H1 (cell line): ENCODE data around the gene HEXIM1. TPM values are rescaled to one million over a fixed set of nuclear protein-coding genes. Genes with fewer than 3 reads are reported as not detected.

Experiments used
- CTCF ChIA-PET: fragments of 300-600 bp; sonication (Branson Sonifier 250); formaldehyde crosslinking; loops from one replicate; lab custom pipeline; 2021; ENCODE audit not compliant: partially characterized antibody; lab: Charles Lee
- POLR2A ChIA-PET: fragments of 300-600 bp; sonication (Branson Sonifier 250); formaldehyde crosslinking; loops from one replicate; lab custom pipeline; 2021; ENCODE audit warnings: inconsistent platforms; ENCODE audit not compliant: partially characterized antibody; lab: Charles Lee
- DNase-seq, 2 experiments: peaks; one replicate each; pipeline versions ENCODE4 v3.0.0 to v3.0.0-alpha.2; 2010 to 2022; ENCODE audit warnings: low spot score in 2 of 2, low read depth in 1 of 2, mixed read lengths in 1 of 2
- FAIRE-seq: peaks from 2 replicates; lab custom pipeline; 2011; peaks lifted over from hg19 to GRCh38; lab: Jason Lieb, UNC
- H2AFZ ChIP-seq: 2 replicates; pipeline ENCODE4 v1.8.1; 2012; ENCODE audit warnings: low read length, inconsistent platforms
- H2AK5ac ChIP-seq: 2 replicates; pipeline ENCODE4 v1.6.1; 2013; ENCODE audit warnings: low read depth, low read length
- H2BK120ac ChIP-seq: replicated peaks from 2 replicates; pipeline ENCODE3; 2013; ENCODE audit warnings: low read depth, low read length, inconsistent platforms
- H2BK12ac ChIP-seq: 2 replicates; pipeline ENCODE4 v1.6.1; 2013; ENCODE audit warnings: low read depth, low read length
- H2BK15ac ChIP-seq: 2 replicates; pipeline ENCODE4 v1.6.1; 2013; ENCODE audit warnings: low read length
- H2BK20ac ChIP-seq: 2 replicates; pipeline ENCODE4 v1.6.1; 2013; ENCODE audit warnings: low read length
- H2BK5ac ChIP-seq: 2 replicates; pipeline ENCODE4 v1.6.1; 2013; ENCODE audit warnings: low read depth, low read length
- H3K14ac ChIP-seq: 2 replicates; pipeline ENCODE4 v1.6.1; 2013; ENCODE audit warnings: inconsistent platforms; ENCODE audit not compliant: insufficient read length
- H3K18ac ChIP-seq: 2 replicates; pipeline ENCODE4 v1.6.1; 2013; ENCODE audit warnings: low read length; ENCODE audit errors: extremely low read depth
- H3K23ac ChIP-seq: 2 replicates; pipeline ENCODE4 v1.6.1; 2013; ENCODE audit warnings: inconsistent platforms; ENCODE audit not compliant: insufficient read length
- H3K23me2 ChIP-seq: 2 replicates; pipeline ENCODE4 v1.6.1; 2013; ENCODE audit warnings: low read depth, low read length
- H3K27ac ChIP-seq: 2 replicates; pipeline ENCODE4 v1.6.1; 2011; ENCODE audit warnings: low read depth, low read length, inconsistent platforms
- H3K27me3 ChIP-seq, 4 experiments: replicated peaks in 1 of 4; 1 replicate in 1 of 4; 2 replicates in 3 of 4; pipeline versions ENCODE4 v1.6.1 to v1.8.1; 2011 to 2013; ENCODE audit warnings: low read length in 3 of 4, mild to moderate bottlenecking in 3 of 4, inconsistent platforms in 2 of 4, mixed read lengths in 2 of 4, moderate library complexity in 1 of 4; ENCODE audit not compliant: control insufficient read depth in 3 of 4, insufficient read depth in 3 of 4; ENCODE audit errors: extremely low read depth in 1 of 4
- H3K36me3 ChIP-seq, 4 experiments: 2 replicates each; pipeline versions ENCODE4 v1.6.1 to v1.8.1; 2011 to 2013; ENCODE audit warnings: mild to moderate bottlenecking in 4 of 4, low read length in 3 of 4, moderate library complexity in 2 of 4, control low read depth in 1 of 4, inconsistent platforms in 1 of 4; ENCODE audit not compliant: insufficient read depth in 4 of 4, control insufficient read depth in 2 of 4
- H3K4ac ChIP-seq: replicated peaks from 2 replicates; pipeline ENCODE3; 2013; ENCODE audit warnings: low read length, low read depth, mixed read lengths, inconsistent platforms; ENCODE audit not compliant: insufficient read length
- H3K4me1 ChIP-seq, 4 experiments: replicated peaks in 1 of 4; 1 replicate in 1 of 4; 2 replicates in 3 of 4; pipeline versions ENCODE4 v1.6.1 to v1.8.1; 2011 to 2013; ENCODE audit warnings: low read length in 3 of 4, inconsistent platforms in 2 of 4, mixed read lengths in 1 of 4; ENCODE audit not compliant: insufficient read depth in 4 of 4, control insufficient read depth in 3 of 4
- H3K4me2 ChIP-seq, 2 experiments: 2 replicates each; pipeline versions ENCODE4 v1.6.1 to v1.8.1; 2011 to 2013; ENCODE audit warnings: low read depth in 2 of 2, low read length in 2 of 2, control low read depth in 1 of 2, inconsistent platforms in 1 of 2, mild to moderate bottlenecking in 1 of 2; ENCODE audit not compliant: insufficient read depth in 1 of 2
- H3K4me3 ChIP-seq, 4 experiments: fragments of 200-600, 300-600 bp in 1 of 4; sonication (generic), shearing (Covaris generic), sonication (Bioruptor Twin) in 1 of 4; 2 replicates each; pipeline versions ENCODE4 v1.5.1 to v1.8.1; 2011 to 2016; ENCODE audit warnings: low read length in 4 of 4, low read depth in 3 of 4, control low read depth in 2 of 4, inconsistent platforms in 2 of 4, mild to moderate bottlenecking in 2 of 4, mixed read lengths in 1 of 4, moderate library complexity in 1 of 4; ENCODE audit not compliant: insufficient read depth in 2 of 4; ENCODE audit errors: extremely low read depth in 1 of 4
- H3K56ac ChIP-seq: replicated peaks from 2 replicates; pipeline ENCODE3; 2013; ENCODE audit warnings: low read depth, mild to moderate bottlenecking, mixed read lengths, low read length, inconsistent platforms; ENCODE audit not compliant: insufficient read length
- H3K79me1 ChIP-seq: 2 replicates; pipeline ENCODE4 v1.6.1; 2013; ENCODE audit warnings: low read depth, low read length, control low read depth
- H3K79me2 ChIP-seq, 2 experiments: 2 replicates each; pipeline versions ENCODE4 v1.6.1 to v1.8.1; 2012 to 2013; ENCODE audit warnings: low read length in 2 of 2, mild to moderate bottlenecking in 2 of 2, inconsistent platforms in 1 of 2; ENCODE audit not compliant: insufficient read depth in 2 of 2, control insufficient read depth in 1 of 2
- H3K9ac ChIP-seq, 4 experiments: replicated peaks in 1 of 4; 1 replicate in 1 of 4; 2 replicates in 3 of 4; pipeline versions ENCODE4 v1.6.1 to v1.8.1; 2011 to 2013; ENCODE audit warnings: low read depth in 3 of 4, low read length in 3 of 4, control low read depth in 2 of 4, mild to moderate bottlenecking in 2 of 4, moderate library complexity in 2 of 4, inconsistent platforms in 1 of 4; ENCODE audit errors: extremely low read depth in 1 of 4
- H3K9me3 ChIP-seq, 2 experiments: 2 replicates each; pipeline versions ENCODE4 v1.6.1 to v1.8.1; 2012 to 2013; ENCODE audit warnings: mild to moderate bottlenecking in 2 of 2, moderate library complexity in 2 of 2, control low read depth in 1 of 2, inconsistent platforms in 1 of 2, low read depth in 1 of 2, low read length in 1 of 2, mixed read lengths in 1 of 2; ENCODE audit not compliant: insufficient read depth in 2 of 2
- H4K20me1 ChIP-seq, 2 experiments: replicated peaks in 1 of 2; 2 replicates each; pipeline versions ENCODE3 to v1.8.1; 2011 to 2013; ENCODE audit warnings: inconsistent platforms in 2 of 2, low read length in 2 of 2, mild to moderate bottlenecking in 1 of 2; ENCODE audit not compliant: insufficient read depth in 2 of 2, control insufficient read depth in 1 of 2
- H4K5ac ChIP-seq: 2 replicates; pipeline ENCODE4 v1.6.1; 2013; ENCODE audit warnings: low read length, low read depth, mixed read lengths, inconsistent platforms; ENCODE audit not compliant: insufficient read length
- H4K8ac ChIP-seq: 2 replicates; pipeline ENCODE4 v1.8.0; 2013; ENCODE audit warnings: mild to moderate bottlenecking, moderate library complexity, low read length, inconsistent platforms; ENCODE audit not compliant: insufficient read depth; ENCODE audit errors: extremely low read depth
- H4K91ac ChIP-seq: replicated peaks from 2 replicates; pipeline ENCODE3; 2013; ENCODE audit warnings: low read length, mixed read lengths, inconsistent platforms; ENCODE audit not compliant: insufficient read length
- FOSL1 ChIP-seq: IDR thresholded peaks from 2 replicates; pipeline ENCODE4 v1.6.1; 2011; ENCODE audit warnings: mild to moderate bottlenecking, low read depth, low read length, moderate library complexity; ENCODE audit not compliant: insufficient read depth
- WGBS, 2 experiments: shearing (Covaris generic) in 1 of 2; methylation state at CpG; one replicate each; pipeline versions ENCODE4 v1.1.6 to v1.1.7; 2013 to 2015; ENCODE audit warnings: low lambda C conversion rate in 2 of 2, mixed read lengths in 2 of 2, inconsistent platforms in 1 of 2, low coverage in 1 of 2, missing lambda C conversion rate in 1 of 2; ENCODE audit not compliant: insufficient replicate concordance in 2 of 2, insufficient coverage in 1 of 2, insufficient read length in 1 of 2; ENCODE audit errors: extremely low coverage in 1 of 2, missing lambda C conversion rate in 1 of 2; 5-methylcytosine and 5-hydroxymethylcytosine counted together
- polyA plus RNA-seq, 7 experiments: library from polyadenylated mRNA; depleted of rRNA in 3 of 7; stranded (reverse) in 5 of 7; unstranded in 2 of 7; fragments of >200 nt in 5 of 7; fragments of 200-250 nt in 2 of 7; gene quantifications; 1 replicate in 5 of 7; 2 replicates in 1 of 7; 4 replicates in 1 of 7; pipeline versions ENCODE4 v1.2.1 to v1.2.3, GENCODE V29; 2011 to 2013; ENCODE audit warnings: missing spikeins in 2 of 7, mixed read lengths in 2 of 7
- total RNA-seq: library from RNA; stranded (reverse); fragmentation: NEBNext Ultra II Directional; extraction: Animal tissue kit (Norgen Biotek cat#: 25700); gene quantifications from 2 replicates; pipeline ENCODE4 v1.2.1, GENCODE V29; 2021

Gene HEXIM1
- total and polyA plus RNA-seq, 2 of the 8 experiments (the other 6 are each of a cell fraction or from before 2014, with no cell fraction given) = 9.1 to 38.3 TPM

GRCh38 chr17:45106582-45106981, 41.7 kb upstream of the HEXIM1 start:
- H3K4me2 ChIP-seq = no peak overlapping the region
- ChIA-PET POLR2A (interaction anchor here (0.6 to 2.0 kb wide), 4 partner anchors 8 to 125 kb away, joined by 3 to 5 read pairs (median 3); no protein-coding TSS in a partner anchor), CTCF (interaction anchor here (0.6 to 8.1 kb wide), 8 partner anchors 9 to 196 kb away, joined by 3 to 67 read pairs (median 6); partner anchors contain the start of gene ACBD4)
- 93% methylated on average over 5 of the region's 5 CpGs; no CpG with 5 or more reads in 1 of the 2 experiments for WGBS, 2 experiments
- peaks cover 44 to 72% (median 59%) of the 10 kb centered on the region in 4 experiments for H3K36me3 ChIP-seq
- no peak overlapping the region for H2BK120ac ChIP-seq
- no peak overlapping the region for H2BK12ac ChIP-seq
- no peak for DNase-seq
- no peak overlapping the region for H4K8ac ChIP-seq
- H2BK15ac ChIP-seq = no peak overlapping the region
- no peaks in the 10 kb centered on the region; the same call in 1 of the 2 replicates for H3K79me1 ChIP-seq
- no peak overlapping the region for H2AK5ac ChIP-seq
- H3K4me1 ChIP-seq = no peaks in the 10 kb centered on the region
- H2AFZ ChIP-seq = no peak overlapping the region
- H3K23me2 ChIP-seq = no peaks in the 10 kb centered on the region
- no peaks in the 10 kb centered on the region for H3K27me3 ChIP-seq
- no peak overlapping the region for H3K27ac ChIP-seq
- no peaks in the 10 kb centered on the region for H3K9me3 ChIP-seq
- no peak overlapping the region for H2BK5ac ChIP-seq
- FAIRE-seq = no peak
- no peaks in the 10 kb centered on the region for H3K79me2 ChIP-seq
- no peak overlapping the region for H3K4me3 ChIP-seq
- H2BK20ac ChIP-seq = no peak overlapping the region
- no peak overlapping the region for H3K4ac ChIP-seq
- no peak overlapping the region for H3K18ac ChIP-seq
- no peak overlapping the region for H3K9ac ChIP-seq
- H3K56ac ChIP-seq = no peak overlapping the region
- peaks cover 6 to 8% of the 10 kb centered on the region in 2 experiments for H4K20me1 ChIP-seq
- no peak overlapping the region for H4K91ac ChIP-seq
- no peak overlapping the region for H3K14ac ChIP-seq
- H4K5ac ChIP-seq = no peak overlapping the region
- no peak overlapping the region for H3K23ac ChIP-seq
- TF ChIP-seq FOSL1 = no peak
